Kidney epithelial cell (primary cell): ENCODE results near the gene CALD1. TPM values are rescaled to one million over a fixed set of nuclear protein-coding genes. Genes with fewer than 3 reads are reported as not detected.

Experiments
- DNase-seq: peaks from one replicate; pipeline ENCODE4 v3.0.0-alpha.2; 2010; ENCODE audit warnings: low read depth
- H3K27me3 ChIP-seq: 2 replicates; pipeline ENCODE4 v1.6.0; 2011; ENCODE audit warnings: low read length; ENCODE audit not compliant: control insufficient read depth, insufficient read depth
- H3K36me3 ChIP-seq: 2 replicates; pipeline ENCODE4 v1.5.1; 2011; ENCODE audit warnings: low read length; ENCODE audit not compliant: control insufficient read depth, insufficient read depth
- H3K4me3 ChIP-seq: 2 replicates; pipeline ENCODE4 v1.5.1; 2011; ENCODE audit warnings: low read depth, mild to moderate bottlenecking, control low read depth, low read length
- total RNA-seq: library from RNA; depleted of rRNA; stranded (reverse); fragments of >200 nt; gene quantifications from 2 replicates; pipeline ENCODE4 v1.2.3, GENCODE V29; 2015
- TF ChIP-seq, protein P1 (sequence below): IDR thresholded peaks from 2 replicates; pipeline ENCODE4 v1.5.1; 2011; ENCODE audit warnings: mild to moderate bottlenecking, moderate library complexity, low read length, control low read depth, inconsistent platforms; ENCODE audit not compliant: insufficient read depth, poor library complexity, severe bottlenecking

Gene CALD1
- total RNA-seq, 1 donor from 2014 or later: 255 TPM

DNA sequence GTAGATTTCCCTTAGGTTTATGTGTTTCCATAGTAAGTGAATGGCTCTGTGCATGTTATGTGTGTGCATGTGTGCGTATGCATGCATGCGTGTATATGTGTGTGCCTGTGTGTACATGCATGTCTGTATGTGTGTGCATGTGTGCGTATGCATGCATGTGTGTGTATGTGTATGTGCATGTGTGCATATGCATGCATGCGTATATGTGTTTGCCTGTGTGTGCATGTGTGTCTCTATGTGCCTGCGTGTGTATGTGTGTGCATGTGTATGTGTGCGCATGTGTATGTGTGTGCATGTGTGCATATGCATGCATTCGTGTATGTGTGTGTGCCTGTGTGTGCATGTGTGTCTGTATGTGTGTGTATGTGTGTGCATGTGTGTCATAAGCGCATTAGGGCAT, 108.1 kb downstream of the CALD1 start:
- no peak for DNase-seq
- no peaks in the 10 kb centered on the region for H3K27me3 ChIP-seq
- H3K4me3 ChIP-seq: no peak overlapping the region
- TF ChIP-seq, protein P1, sequence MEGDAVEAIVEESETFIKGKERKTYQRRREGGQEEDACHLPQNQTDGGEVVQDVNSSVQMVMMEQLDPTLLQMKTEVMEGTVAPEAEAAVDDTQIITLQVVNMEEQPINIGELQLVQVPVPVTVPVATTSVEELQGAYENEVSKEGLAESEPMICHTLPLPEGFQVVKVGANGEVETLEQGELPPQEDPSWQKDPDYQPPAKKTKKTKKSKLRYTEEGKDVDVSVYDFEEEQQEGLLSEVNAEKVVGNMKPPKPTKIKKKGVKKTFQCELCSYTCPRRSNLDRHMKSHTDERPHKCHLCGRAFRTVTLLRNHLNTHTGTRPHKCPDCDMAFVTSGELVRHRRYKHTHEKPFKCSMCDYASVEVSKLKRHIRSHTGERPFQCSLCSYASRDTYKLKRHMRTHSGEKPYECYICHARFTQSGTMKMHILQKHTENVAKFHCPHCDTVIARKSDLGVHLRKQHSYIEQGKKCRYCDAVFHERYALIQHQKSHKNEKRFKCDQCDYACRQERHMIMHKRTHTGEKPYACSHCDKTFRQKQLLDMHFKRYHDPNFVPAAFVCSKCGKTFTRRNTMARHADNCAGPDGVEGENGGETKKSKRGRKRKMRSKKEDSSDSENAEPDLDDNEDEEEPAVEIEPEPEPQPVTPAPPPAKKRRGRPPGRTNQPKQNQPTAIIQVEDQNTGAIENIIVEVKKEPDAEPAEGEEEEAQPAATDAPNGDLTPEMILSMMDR: no peak
- H3K36me3 ChIP-seq: no peaks in the 10 kb centered on the region

DNA sequence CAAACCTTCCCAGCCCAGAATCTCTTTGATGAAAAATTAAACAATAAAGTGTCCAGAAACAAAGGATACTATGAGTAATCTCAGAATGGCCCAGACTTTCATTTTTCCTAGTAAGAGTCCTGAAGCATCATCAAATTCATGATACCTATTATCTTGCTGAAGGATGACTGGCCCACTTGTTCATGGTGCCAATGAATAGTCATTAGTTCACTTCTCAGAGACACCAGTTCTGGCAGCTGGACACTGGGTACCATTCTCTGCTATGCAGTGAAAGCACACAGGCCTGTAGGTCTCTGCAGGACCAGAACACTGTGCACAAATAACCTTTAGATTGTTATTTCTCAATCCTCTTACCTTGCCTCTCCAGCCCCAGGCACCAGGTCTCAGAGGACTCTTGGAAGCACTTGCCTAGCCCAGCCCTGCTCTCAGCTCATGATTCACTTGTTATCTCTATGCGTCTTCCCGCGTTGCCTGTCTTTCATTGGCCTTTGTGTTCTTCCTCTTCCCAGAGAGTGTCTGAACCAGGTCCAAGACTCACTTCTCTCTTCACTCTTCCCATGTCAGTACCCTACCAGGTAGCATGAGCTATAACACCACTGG, 108.8 kb downstream of the CALD1 start:
- Histone ChIP-seq H3K36me3 (no peaks in the 10 kb centered on the region), H3K27me3 (no peaks in the 10 kb centered on the region), H3K4me3 (no peak overlapping the region)
- TF ChIP-seq, protein P1: no peak
- no peak for DNase-seq

DNA sequence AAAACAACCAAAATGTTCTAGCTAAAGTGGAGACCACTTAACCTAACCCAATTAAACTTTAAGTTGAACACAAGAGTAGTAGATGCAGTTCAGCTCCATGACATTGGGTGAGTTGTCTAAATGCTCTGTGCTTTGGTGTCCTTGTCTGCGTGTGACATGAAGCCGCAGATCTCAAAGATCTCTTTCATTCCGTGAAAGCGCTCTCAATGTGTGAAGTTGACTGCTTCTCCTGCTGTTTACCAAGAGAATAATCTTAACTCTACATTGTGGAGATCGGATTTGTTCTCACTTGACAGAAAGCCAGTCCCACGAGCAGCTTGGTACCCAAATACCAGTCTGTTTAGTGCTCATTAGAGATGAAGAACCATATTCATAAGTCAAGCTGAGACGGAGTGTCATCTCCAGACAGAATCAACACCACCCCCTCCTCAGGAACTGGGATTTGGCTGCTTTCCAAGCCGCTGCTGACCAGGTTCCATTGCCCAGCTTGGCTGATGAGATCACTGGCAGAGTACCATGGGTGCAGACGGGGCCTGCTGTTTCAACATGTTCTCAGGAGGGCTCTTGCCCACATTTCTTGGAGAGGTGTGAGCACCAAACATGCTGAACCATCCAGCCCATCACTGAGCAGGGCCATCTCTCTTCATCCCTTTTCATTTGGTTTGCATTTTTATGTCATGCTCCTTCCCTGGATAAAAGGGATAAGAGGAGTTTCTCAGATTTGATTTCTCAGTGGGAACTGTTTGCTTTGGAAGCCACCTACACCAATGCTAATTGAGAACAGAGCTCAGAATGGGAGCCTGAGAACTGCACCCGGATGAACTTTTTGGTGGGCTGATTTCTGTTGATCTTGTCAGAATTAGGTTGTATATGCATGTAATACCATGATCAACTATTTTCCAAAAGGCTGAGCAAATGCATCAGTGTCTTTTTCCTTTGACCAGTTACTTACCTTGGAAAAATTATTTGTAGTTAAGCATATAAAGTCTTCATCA, 111.1 kb downstream of the CALD1 start:
- TF ChIP-seq, protein P1: no peak
- no peak for DNase-seq
- H3K27me3 ChIP-seq: no peaks in the 10 kb centered on the region
- no peak overlapping the region for H3K4me3 ChIP-seq
- no peaks in the 10 kb centered on the region for H3K36me3 ChIP-seq

DNA sequence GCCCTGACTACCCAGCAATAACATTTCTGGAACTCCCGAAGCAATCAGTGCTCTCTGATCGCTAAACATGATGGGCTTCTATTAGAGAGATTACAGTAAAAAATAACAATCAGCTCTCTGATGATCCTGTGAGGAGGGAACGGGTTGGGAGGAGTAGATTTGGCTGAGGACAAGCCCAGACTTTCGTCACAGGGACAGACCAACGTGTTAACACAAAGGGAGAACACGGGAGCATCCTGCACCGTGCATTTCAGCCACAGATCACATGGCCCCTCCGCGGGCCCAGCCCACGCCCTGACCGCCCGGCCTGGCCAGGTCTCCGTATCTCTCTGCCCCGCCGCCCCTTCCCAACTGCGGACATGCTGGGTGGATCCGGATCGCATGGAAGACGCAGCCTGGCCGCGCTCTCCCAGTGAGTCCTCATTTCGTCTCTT, 111.8 kb downstream of the CALD1 start:
- peak; percentile 86 for DNase-seq
- no peaks in the 10 kb centered on the region for H3K27me3 ChIP-seq
- no peaks in the 10 kb centered on the region for H3K36me3 ChIP-seq
- peak overlapping the region; percentile 70 for H3K4me3 ChIP-seq
- TF ChIP-seq, protein P1: no peak

DNA sequence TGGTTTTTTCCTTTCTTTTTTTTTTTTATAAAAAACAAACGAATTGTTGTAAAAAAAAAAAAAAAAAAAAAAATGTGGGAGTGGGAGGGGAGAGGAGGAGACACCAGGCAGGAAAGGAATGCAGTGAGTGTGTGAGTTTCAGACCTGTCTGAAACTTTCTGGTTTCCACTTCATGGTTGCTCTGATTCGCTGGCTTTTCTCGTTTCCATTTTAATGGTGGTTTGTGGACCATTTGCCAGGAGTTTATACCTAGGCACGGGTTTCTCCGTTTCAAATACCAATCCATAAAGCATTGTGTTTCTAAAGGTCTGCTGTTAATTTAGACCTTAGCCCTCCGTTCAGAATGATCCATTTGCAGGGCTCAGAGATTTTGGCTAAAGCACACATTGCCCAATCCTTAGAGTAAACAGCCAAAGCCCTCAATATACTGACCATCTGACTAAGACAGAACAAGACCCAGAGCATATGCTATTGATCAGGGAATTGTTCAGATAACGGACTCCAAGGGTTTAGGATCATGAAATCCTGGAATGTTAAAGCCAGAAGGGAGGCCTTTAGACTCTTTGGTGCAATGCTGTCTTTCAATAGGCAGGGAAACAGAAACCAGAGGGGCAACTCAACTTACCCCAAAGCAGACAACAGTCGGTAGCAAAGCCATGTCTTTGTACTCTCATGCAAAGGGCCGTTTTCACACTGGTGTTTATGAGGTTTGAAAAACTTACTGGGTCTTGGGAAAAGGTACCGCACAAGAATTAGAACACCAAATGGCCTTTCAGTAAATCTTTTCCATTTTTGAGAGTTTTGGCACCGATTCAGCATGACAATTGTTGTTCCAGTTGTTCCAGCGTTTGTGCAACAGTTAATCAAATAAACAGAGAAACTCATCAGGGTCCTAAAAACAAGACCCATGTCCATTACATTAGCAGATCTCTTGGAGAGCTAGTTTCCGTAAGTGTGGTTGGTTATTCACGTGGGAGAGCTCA, 112.6 kb downstream of the CALD1 start:
- DNase-seq: peak; percentile 38
- Histone ChIP-seq H3K36me3 (no peaks in the 10 kb centered on the region), H3K4me3 (peak overlapping the region; percentile 70), H3K27me3 (no peaks in the 10 kb centered on the region)
- TF ChIP-seq, protein P1: no peak
